K562 (cell line): ENCODE data around the gene RAB26. TPM values are rescaled to one million over a fixed set of nuclear protein-coding genes. Genes with fewer than 3 reads are reported as not detected.

Experiments
- EGR1 ChIP-seq: fragments of 450-650 bp; conservative IDR thresholded peaks from 2 replicates; pipeline ENCODE4 v1.6.1; 2017; ENCODE audit warnings: mild to moderate bottlenecking
- HDAC3 ChIP-seq: fragments of 450-650 bp; IDR thresholded peaks from 2 replicates; pipeline ENCODE4 v1.6.1; 2018; ENCODE audit warnings: borderline replicate concordance, mild to moderate bottlenecking, moderate library complexity; ENCODE audit not compliant: partially characterized antibody
- KAT8 ChIP-seq: fragments of 450-650 bp; IDR thresholded peaks from 2 replicates; pipeline ENCODE4 v1.6.1; 2016; ENCODE audit warnings: low read depth, mild to moderate bottlenecking
- KDM2B ChIP-seq: fragments of 250-450 bp; sonication (Bioruptor Pico); IDR thresholded peaks from 2 replicates; pipeline ENCODE4 v1.8.0; 2021; ENCODE audit warnings: mild to moderate bottlenecking, moderate library complexity
- MYBL2 ChIP-seq, 2 experiments: fragments of 450-650 bp in 1 of 2; sonication (generic) in 1 of 2; formaldehyde crosslinking in 1 of 2; IDR thresholded peaks; 2 replicates each; pipeline versions ENCODE4 v1.6.1 to v1.8.1; 2017 to 2022; ENCODE audit warnings: borderline replicate concordance in 1 of 2, inconsistent platforms in 1 of 2, low read depth in 1 of 2, mild to moderate bottlenecking in 1 of 2, missing genetic modification reagents in 1 of 2, moderate library complexity in 1 of 2
- MYNN ChIP-seq, 2 experiments: sonication (generic); formaldehyde crosslinking in 1 of 2; IDR thresholded peaks; 2 replicates each; pipeline versions ENCODE4 v1.5.0 to v1.6.1; 2016 to 2020; ENCODE audit warnings: antibody characterized with exemption in 1 of 2, missing genetic modification reagents in 1 of 2
- NELFE ChIP-seq: IDR thresholded peaks from 2 replicates; pipeline ENCODE4 v1.6.1; 2011; ENCODE audit warnings: mild to moderate bottlenecking; ENCODE audit not compliant: insufficient read depth, insufficient read length
- POU5F1 ChIP-seq: fragments of 150-350 bp; IDR thresholded peaks from 2 replicates; pipeline ENCODE4 v1.6.1; 2014; ENCODE audit warnings: borderline replicate concordance, low read length, low read depth, mild to moderate bottlenecking; ENCODE audit not compliant: partially characterized antibody
- RBM22 ChIP-seq: fragments of 200-400 bp; formaldehyde crosslinking; IDR thresholded peaks from 2 replicates; pipeline ENCODE4 v1.6.1; 2018; ENCODE audit warnings: low read length, low read depth; ENCODE audit not compliant: poor library complexity, severe bottlenecking
- RCOR1 ChIP-seq, 2 experiments: IDR thresholded peaks; 2 replicates each; pipeline ENCODE4 v1.6.1; 2012; ENCODE audit warnings: low read depth in 2 of 2, low read length in 2 of 2, borderline replicate concordance in 1 of 2, improper control_type of control experiment in 1 of 2
- SETDB1 ChIP-seq: IDR thresholded peaks from one replicate; pipeline ENCODE4 v1.6.1; 2012; ENCODE audit warnings: low read length, control low read depth, inconsistent platforms
- SMAD2 ChIP-seq: fragments of 150-350 bp; IDR thresholded peaks from 2 replicates; pipeline ENCODE4 v1.6.1; 2014; ENCODE audit warnings: low read depth, mild to moderate bottlenecking, low read length
- THRB ChIP-seq: fragments of 450-650 bp; formaldehyde crosslinking; conservative IDR thresholded peaks from 2 replicates; pipeline ENCODE4 v1.4.0; 2022; ENCODE audit warnings: mild to moderate bottlenecking, missing genetic modification characterization
- XRCC3 ChIP-seq: fragments of 450-650 bp; IDR thresholded peaks from 2 replicates; pipeline ENCODE4 v1.6.1; 2017; ENCODE audit warnings: mild to moderate bottlenecking, moderate library complexity
- ZNF121 ChIP-seq: sonication (generic); formaldehyde crosslinking; conservative IDR thresholded peaks from 2 replicates; pipeline ENCODE4 v1.8.0; 2022; ENCODE audit warnings: missing genetic modification reagents
- ZNF280B ChIP-seq: fragments of 250-450 bp; sonication (Bioruptor Pico); IDR thresholded peaks from 2 replicates; pipeline ENCODE4 v1.5.1; 2021; ENCODE audit warnings: mild to moderate bottlenecking
- ZNF695 ChIP-seq: fragments of 450-650 bp; formaldehyde crosslinking; IDR thresholded peaks from 2 replicates; pipeline ENCODE4 v1.4.0; 2020; ENCODE audit warnings: mild to moderate bottlenecking, moderate library complexity
- polyA plus RNA-seq, 8 experiments: library from polyadenylated mRNA; depleted of rRNA in 4 of 8; stranded (reverse) in 5 of 8; unstranded in 3 of 8; fragments of >200 nt; fragmentation: Nextera tagmentation in 2 of 8; fragmentation: Illumina TruSeq in 1 of 8; extraction: Ambion mirVana in 2 of 8; extraction: Trizol in 1 of 8; gene quantifications; 2 replicates each; pipeline versions ENCODE4 v1.2.1 to v1.2.3, GENCODE V29; 2011 to 2014; ENCODE audit warnings: inconsistent platforms in 1 of 8, missing spikeins in 1 of 8
- total RNA-seq, 7 experiments: library from RNA; depleted of rRNA in 6 of 7; stranded (reverse); fragments of >200 nt in 6 of 7; fragmentation: Illumina TruSeq in 2 of 7; extraction: Trizol in 2 of 7; gene quantifications; 2 replicates each; pipeline versions ENCODE4 v1.2.1 to v1.2.3, GENCODE V29; 2011 to 2021; ENCODE audit warnings: low replicate concordance in 1 of 7
- TF ChIP-seq, protein P1 (sequence below): fragments of 450-650 bp; formaldehyde crosslinking; IDR thresholded peaks from 2 replicates; pipeline ENCODE4 v1.4.0; 2022; ENCODE audit warnings: mild to moderate bottlenecking, moderate library complexity
- TF ChIP-seq, protein P2 (sequence below): sonication (generic); formaldehyde crosslinking; IDR thresholded peaks from 2 replicates; pipeline ENCODE4 v1.9.0; 2022; ENCODE audit warnings: mild to moderate bottlenecking, missing genetic modification reagents
- TF ChIP-seq, protein P3 (sequence below): fragments of 250-450 bp; sonication (Bioruptor Pico); IDR thresholded peaks from 2 replicates; pipeline ENCODE4 v1.8.0; 2021; ENCODE audit warnings: mild to moderate bottlenecking, moderate library complexity

Gene RAB26
- total and polyA plus RNA-seq, 9 of the 15 experiments (the other 6 are each of a cell fraction or from before 2014, with no cell fraction given), result 0.25 to 6.1 (median 2.1) TPM

DNA sequence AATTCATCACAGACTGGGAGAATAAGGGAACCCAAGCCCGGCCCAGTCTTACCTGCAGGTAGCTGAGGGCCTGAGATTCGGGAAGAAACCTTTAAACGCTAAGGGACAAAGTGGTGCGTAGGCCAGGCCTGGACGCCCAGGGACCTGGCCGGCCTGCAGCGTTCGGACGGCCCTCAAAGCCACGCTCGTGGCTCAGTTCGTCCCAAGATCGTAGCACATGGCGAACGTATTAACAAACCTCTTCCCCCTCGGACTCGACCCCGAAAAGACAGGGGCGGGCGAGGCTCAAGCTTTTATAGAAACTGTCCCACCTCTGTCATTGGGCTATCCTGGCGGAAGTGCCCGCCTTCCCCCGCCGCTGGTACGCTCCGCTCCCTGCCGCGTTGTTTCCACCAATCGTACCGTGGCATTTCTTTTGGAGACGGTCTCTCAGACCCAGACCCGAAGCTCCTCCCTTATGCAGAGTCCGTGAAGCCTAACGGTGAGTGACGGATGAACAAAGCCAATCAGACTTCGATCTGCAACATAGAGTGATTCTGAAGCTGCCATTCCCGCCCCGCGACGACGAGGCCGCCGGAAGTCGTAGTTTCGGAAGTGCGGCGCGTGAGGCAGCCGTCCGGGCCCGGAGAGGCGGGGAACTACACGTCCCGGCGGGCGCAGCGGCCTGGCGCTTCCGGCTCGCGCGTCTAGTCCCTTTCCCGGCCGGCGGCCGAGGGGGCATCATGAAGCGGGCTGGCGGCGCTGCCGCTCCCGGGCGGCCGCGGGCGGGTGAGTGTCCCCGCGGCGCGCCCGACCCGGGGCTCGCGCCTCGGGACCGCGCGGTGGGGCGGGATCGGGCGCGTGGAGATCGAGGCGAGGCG is 6.9 kb downstream of the RAB26 start, which contains the start of gene TRAF7 (continued):
- TF ChIP-seq, protein P1, sequence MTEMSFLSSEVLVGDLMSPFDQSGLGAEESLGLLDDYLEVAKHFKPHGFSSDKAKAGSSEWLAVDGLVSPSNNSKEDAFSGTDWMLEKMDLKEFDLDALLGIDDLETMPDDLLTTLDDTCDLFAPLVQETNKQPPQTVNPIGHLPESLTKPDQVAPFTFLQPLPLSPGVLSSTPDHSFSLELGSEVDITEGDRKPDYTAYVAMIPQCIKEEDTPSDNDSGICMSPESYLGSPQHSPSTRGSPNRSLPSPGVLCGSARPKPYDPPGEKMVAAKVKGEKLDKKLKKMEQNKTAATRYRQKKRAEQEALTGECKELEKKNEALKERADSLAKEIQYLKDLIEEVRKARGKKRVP (CRISPR knock-in tag), result 0 out of 2 replicates have a peak, but pooled peaks have one; percentile 23
- TF ChIP-seq RCOR1 (IDR thresholded peaks at IDR 0.05; ENCODE audit: borderline replicate concordance in 1 of 2, low read depth in 2 of 2, low read length in 2 of 2), result peak in 1 of 2 experiments; percentile 14; a peak in 1 of 4 replicates
- no peak for TF ChIP-seq KDM2B (CRISPR knock-in tag)
- TF ChIP-seq EGR1, result 0 out of 2 replicates have a peak, but pooled peaks have one; percentile 16
- TF ChIP-seq MYBL2 (IDR thresholded peaks at IDR 0.05; ENCODE audit: low read depth), result no peak
- no peak for TF ChIP-seq MYBL2 (CRISPR knock-in tag; IDR thresholded peaks at IDR 0.05; ENCODE audit: borderline replicate concordance)
- TF ChIP-seq, protein P2, sequence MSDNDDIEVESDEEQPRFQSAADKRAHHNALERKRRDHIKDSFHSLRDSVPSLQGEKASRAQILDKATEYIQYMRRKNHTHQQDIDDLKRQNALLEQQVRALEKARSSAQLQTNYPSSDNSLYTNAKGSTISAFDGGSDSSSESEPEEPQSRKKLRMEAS (CRISPR knock-in tag), result peak; percentile 95
- peak; percentile 75 for TF ChIP-seq POU5F1
- TF ChIP-seq, protein P3, sequence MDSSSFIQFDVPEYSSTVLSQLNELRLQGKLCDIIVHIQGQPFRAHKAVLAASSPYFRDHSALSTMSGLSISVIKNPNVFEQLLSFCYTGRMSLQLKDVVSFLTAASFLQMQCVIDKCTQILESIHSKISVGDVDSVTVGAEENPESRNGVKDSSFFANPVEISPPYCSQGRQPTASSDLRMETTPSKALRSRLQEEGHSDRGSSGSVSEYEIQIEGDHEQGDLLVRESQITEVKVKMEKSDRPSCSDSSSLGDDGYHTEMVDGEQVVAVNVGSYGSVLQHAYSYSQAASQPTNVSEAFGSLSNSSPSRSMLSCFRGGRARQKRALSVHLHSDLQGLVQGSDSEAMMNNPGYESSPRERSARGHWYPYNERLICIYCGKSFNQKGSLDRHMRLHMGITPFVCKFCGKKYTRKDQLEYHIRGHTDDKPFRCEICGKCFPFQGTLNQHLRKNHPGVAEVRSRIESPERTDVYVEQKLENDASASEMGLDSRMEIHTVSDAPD (CRISPR knock-in tag), result no peak
- peak; percentile 75; the same call in 1 of the 2 replicates for TF ChIP-seq SMAD2
- no peak for TF ChIP-seq SETDB1
- no peak for TF ChIP-seq ZNF121
- TF ChIP-seq HDAC3, result no peak
- no peak for TF ChIP-seq XRCC3
- no peak for TF ChIP-seq KAT8
- 0 out of 2 replicates have a peak, but pooled peaks have one; percentile 25 for TF ChIP-seq ZNF280B (CRISPR knock-in tag)
- peak; percentile 79; the same call in 1 of the 2 replicates for TF ChIP-seq THRB (CRISPR knock-in tag)
- TF ChIP-seq RBM22, result peak; percentile 93
- TF ChIP-seq NELFE, result peak; percentile 81
- no peak for TF ChIP-seq ZNF695 (CRISPR knock-in tag)
- TF ChIP-seq MYNN (IDR thresholded peaks at IDR 0.05), result peak; percentile 51; the same call in 1 of the 2 replicates
- TF ChIP-seq MYNN (CRISPR knock-in tag; IDR thresholded peaks at IDR 0.05), result no peak
